GM12878 (cell line): ENCODE data around the gene CAMK2G. TPM values are rescaled to one million over a fixed set of nuclear protein-coding genes. Genes with fewer than 3 reads are reported as not detected.

Experiments used
- ATAC-seq: fragments of 200-7000 bp; cut with Tn5 transposase; 3 replicates; pipeline ENCODE4 v1.9.1; 2020; ENCODE audit warnings: mild to moderate bottlenecking, moderate library complexity
- BruUV-seq: library from RNA; stranded (reverse); fragments of 400-500 nt; replicated peaks from 2 replicates; lab custom pipeline; 2021; lab: Mats Ljungman, UMichigan
- CTCF ChIA-PET: fragments of 300-600 bp; sonication (Branson Sonifier 250); formaldehyde crosslinking; extraction: SDS; loops from one replicate; lab custom pipeline; 2021; ENCODE audit warnings: inconsistent platforms; lab: Yijun Ruan, JAX
- POLR2A ChIA-PET: fragments of 350-600 bp; formaldehyde crosslinking; extraction: SDS; loops from one replicate; lab custom pipeline; 2021; ENCODE audit warnings: inconsistent platforms; lab: Charles Lee
- RAD21 ChIA-PET: fragments of 300-600 bp; sonication (Branson Sonifier 250); formaldehyde crosslinking; loops from one replicate; lab custom pipeline; 2023; ENCODE audit warnings: antibody characterized with exemption; ENCODE audit not compliant: unreplicated experiment; lab: Charles Lee
- SMC1A ChIA-PET: fragments of 300-600 bp; sonication (Branson Sonifier 250); formaldehyde crosslinking; loops from one replicate; lab custom pipeline; 2023; ENCODE audit not compliant: unreplicated experiment, uncharacterized antibody; lab: Charles Lee
- DNase-seq: peaks from one replicate; pipeline ENCODE4 v3.0.0-alpha.2; 2011; ENCODE audit warnings: low read depth, low spot score
- FAIRE-seq: peaks from 3 replicates; lab custom pipeline; 2011; peaks lifted over from hg19 to GRCh38; lab: Jason Lieb, UNC
- H2AFZ ChIP-seq: 2 replicates; pipeline ENCODE4 v1.6.0; 2011; ENCODE audit warnings: low read depth, low read length, control low read depth; ENCODE audit not compliant: control insufficient read depth
- H3K27ac ChIP-seq: 2 replicates; pipeline ENCODE4 v1.5.1; 2011; ENCODE audit warnings: control low read depth; ENCODE audit not compliant: control insufficient read depth, insufficient read depth
- H3K27me3 ChIP-seq, 2 experiments: replicated peaks in 1 of 2; 2 replicates each; pipeline versions ENCODE4 v1.6.0 to v1.6.1; 2011; ENCODE audit warnings: low read length in 1 of 2; ENCODE audit not compliant: control insufficient read depth in 2 of 2, insufficient read depth in 2 of 2
- H3K36me3 ChIP-seq, 2 experiments: 2 replicates each; pipeline ENCODE4 v1.5.1; 2011; ENCODE audit warnings: low read length in 1 of 2; ENCODE audit not compliant: control insufficient read depth in 2 of 2, insufficient read depth in 2 of 2
- H3K4me1 ChIP-seq: 2 replicates; pipeline ENCODE4 v1.6.1; 2011; ENCODE audit warnings: mild to moderate bottlenecking, low read length, moderate library complexity, mixed read lengths; ENCODE audit not compliant: control insufficient read depth, insufficient read depth
- H3K4me2 ChIP-seq: 2 replicates; pipeline ENCODE4 v1.6.0; 2011; ENCODE audit warnings: control low read depth; ENCODE audit not compliant: control insufficient read depth, insufficient read depth
- H3K4me3 ChIP-seq: fragments of 200-600 bp; sonication (generic); 2 replicates; pipeline ENCODE4 v1.5.1; 2016
- H3K79me2 ChIP-seq: 2 replicates; pipeline ENCODE4 v1.6.0; 2011; ENCODE audit warnings: low read length; ENCODE audit not compliant: control insufficient read depth, insufficient read depth
- H3K9ac ChIP-seq: 2 replicates; pipeline ENCODE4 v1.8.0; 2011; ENCODE audit warnings: low read length, control low read depth, mixed read lengths; ENCODE audit not compliant: control insufficient read depth, insufficient read depth
- H3K9me3 ChIP-seq: replicated peaks from 3 replicates; pipeline ENCODE4 v1.5.1; 2011; ENCODE audit warnings: mild to moderate bottlenecking, low read length; ENCODE audit not compliant: control insufficient read depth, insufficient read depth
- H4K20me1 ChIP-seq: 2 replicates; pipeline ENCODE4 v1.6.0; 2011; ENCODE audit not compliant: control insufficient read depth, insufficient read depth
- ASH2L ChIP-seq: fragments of 300-600, 200-600 bp; sonication (generic); IDR thresholded peaks from 2 replicates; pipeline ENCODE4 v1.6.1; 2017; ENCODE audit warnings: low read depth, mild to moderate bottlenecking, borderline replicate concordance
- EGR1 ChIP-seq, 2 experiments: IDR thresholded peaks; 1 replicate in 1 of 2; 2 replicates in 1 of 2; pipeline ENCODE4 v1.6.1; 2011 to 2012; ENCODE audit warnings: low read depth in 2 of 2, low read length in 2 of 2, borderline replicate concordance in 1 of 2, mild to moderate bottlenecking in 1 of 2, moderate library complexity in 1 of 2
- GATAD2B ChIP-seq: fragments of 450-650 bp; conservative IDR thresholded peaks from 2 replicates; pipeline ENCODE4 v1.6.1; 2017; ENCODE audit warnings: low read depth, mild to moderate bottlenecking, moderate library complexity
- HCFC1 ChIP-seq: fragments of 150-350 bp; IDR thresholded peaks from 2 replicates; pipeline ENCODE4 v1.6.1; 2014; ENCODE audit warnings: low read length
- LARP7 ChIP-seq: fragments of 450-650 bp; IDR thresholded peaks from 2 replicates; pipeline ENCODE4 v1.6.1; 2017; ENCODE audit warnings: mild to moderate bottlenecking
- NFIC ChIP-seq: IDR thresholded peaks from 2 replicates; pipeline ENCODE4 v1.6.1; 2012; ENCODE audit warnings: low read depth, mild to moderate bottlenecking, inconsistent platforms, low read length, moderate library complexity
- PML ChIP-seq: IDR thresholded peaks from 2 replicates; pipeline ENCODE4 v1.6.1; 2012; ENCODE audit warnings: low read length, inconsistent platforms
- POLR2AphosphoS5 ChIP-seq: IDR thresholded peaks from 2 replicates; pipeline ENCODE4 v1.6.1; 2011; ENCODE audit warnings: mild to moderate bottlenecking, low read length, inconsistent platforms
- RAD21 ChIP-seq: IDR thresholded peaks from 2 replicates; pipeline ENCODE4 v1.6.1; 2011; ENCODE audit warnings: mild to moderate bottlenecking, low read depth, low read length, moderate library complexity; ENCODE audit not compliant: insufficient read depth
- REST ChIP-seq: IDR thresholded peaks from 2 replicates; pipeline ENCODE4 v1.6.1; 2012; ENCODE audit warnings: mild to moderate bottlenecking, low read depth, low read length
- RUNX3 ChIP-seq: IDR thresholded peaks from 2 replicates; pipeline ENCODE4 v1.6.1; 2012; ENCODE audit warnings: low read length, inconsistent platforms
- TBL1XR1 ChIP-seq: IDR thresholded peaks from 2 replicates; pipeline ENCODE4 v1.6.1; 2012; ENCODE audit warnings: low read depth, low read length, improper control_type of control experiment
- ZBTB40 ChIP-seq: fragments of 450-650 bp; IDR thresholded peaks from 2 replicates; pipeline ENCODE4 v1.6.1; 2016; ENCODE audit warnings: mild to moderate bottlenecking, moderate library complexity, borderline replicate concordance
- ZNF622 ChIP-seq: fragments of 450-650 bp; IDR thresholded peaks from 2 replicates; pipeline ENCODE4 v1.6.1; 2017; ENCODE audit warnings: mild to moderate bottlenecking, inconsistent platforms
- ZSCAN29 ChIP-seq: fragments of 450-650 bp; IDR thresholded peaks from 2 replicates; pipeline ENCODE4 v1.6.1; 2017; ENCODE audit warnings: mild to moderate bottlenecking, moderate library complexity
- WGBS: methylation state at CpG from one replicate; pipeline ENCODE4 v1.1.6; 2016; ENCODE audit warnings: low lambda C conversion rate; ENCODE audit not compliant: insufficient replicate concordance, insufficient coverage; ENCODE audit errors: missing lambda C conversion rate; 5-methylcytosine and 5-hydroxymethylcytosine counted together
- in situ Hi-C: fragments of 300-500 bp; cut with MboI; formaldehyde crosslinking; loops from 9 replicates; pipeline ENCODE4 v1.14.3; 2018; ENCODE audit warnings: mixed read lengths
- intact Hi-C: fragments of 100-400 bp; cut with micrococcal nuclease; formaldehyde crosslinking; loops from one replicate; pipeline ENCODE4 v1.14.2; 2022; ENCODE audit not compliant: unreplicated experiment
- polyA plus RNA-seq, 11 experiments: library from polyadenylated mRNA; depleted of rRNA in 4 of 11; unstranded in 6 of 11; stranded (reverse) in 5 of 11; fragments of >200 nt; fragmentation: Nextera tagmentation in 4 of 11; fragmentation: Illumina TruSeq in 1 of 11; extraction: Ambion mirVana in 4 of 11; extraction: Trizol in 1 of 11; gene quantifications; 1 replicate in 1 of 11; 2 replicates in 10 of 11; pipeline versions ENCODE4 v1.2.1 to v1.2.3, GENCODE V29; 2011 to 2016; ENCODE audit warnings: inconsistent platforms in 2 of 11, missing spikeins in 2 of 11, low read depth in 1 of 11
- total RNA-seq, 4 experiments: library from RNA; depleted of rRNA in 3 of 4; stranded (reverse); fragments of >200 nt in 3 of 4; fragmentation: Illumina TruSeq in 1 of 4; extraction: Trizol in 1 of 4; gene quantifications; 2 replicates each; pipeline versions ENCODE4 v1.2.1 to v1.2.3, GENCODE V29; 2013 to 2021

The CAMK2G gene
- total and polyA plus RNA-seq, 10 of the 15 experiments (the other 5 are each of a cell fraction or from before 2014, with no cell fraction given) = 5.5 to 24.3 (median 16.9) TPM

- H3K79me2 ChIP-seq = peaks cover 64% of the 10 kb centered on the region
- H2AFZ ChIP-seq = peak overlapping the region; percentile 97
- BruUV-seq = no TSS peak
- WGBS = under 1% methylated on average over 33 of the region's 54 CpGs
- DNase-seq = no peak
- H3K27ac ChIP-seq = peak overlapping the region; percentile 85
- ChIA-PET POLR2A (interaction anchor here (0.5 to 4.6 kb wide), 8 partner anchors 9 to 132 kb away, joined by 4 to 40 read pairs (median 5); a partner anchor contains a TSS), SMC1A (interaction anchor here (1.0 to 2.8 kb wide), 7 partner anchors 9 to 39 kb away, joined by 3 to 15 read pairs (median 5); a partner anchor contains a TSS), RAD21 (interaction anchor here (0.6 to 2.2 kb wide), 10 partner anchors 10 to 256 kb away, joined by 3 to 12 read pairs (median 3); partner anchors contain the start of gene SEC24C), CTCF (interaction anchor here (0.9 to 1.5 kb wide), 3 partner anchors 11 to 26 kb away, joined by 3 to 6 read pairs (median 5); no protein-coding TSS in a partner anchor)
- intact Hi-C loops (loop anchor here (1.0 to 10.0 kb wide), 3 partner anchors 25 to 131 kb away; partner anchors contain the start of genes NDST2 and SYNPO2L), in situ Hi-C loops (no loop called here)
- peaks cover 4% of the 10 kb centered on the region; the same call in 1 of the 2 replicates for H4K20me1 ChIP-seq
- peak; percentile 7 for ATAC-seq
- H3K4me3 ChIP-seq = peak overlapping the region; percentile 91
- H3K27me3 ChIP-seq = no peaks in the 10 kb centered on the region
- peak overlapping the region; percentile 79 for H3K4me2 ChIP-seq
- H3K9me3 ChIP-seq = no peaks in the 10 kb centered on the region
- peak overlapping the region; percentile 84 for H3K9ac ChIP-seq
- peaks cover 10% of the 10 kb centered on the region for H3K4me1 ChIP-seq
- no peak for FAIRE-seq
- peaks cover 0 to 7% of the 10 kb centered on the region in 2 experiments; a peak in 2 of 4 replicates for H3K36me3 ChIP-seq
- TF ChIP-seq HCFC1 (no peak), ZSCAN29 (no peak), GATAD2B (0 out of 2 replicates have a peak, but pooled peaks have one; percentile 15), ASH2L (0 out of 2 replicates have a peak, but pooled peaks have one; percentile 47), RUNX3 (peak; percentile 7; the same call in 1 of the 2 replicates), LARP7 (no peak), ZNF622 (no peak), REST (peak; percentile 76; the same call in 1 of the 2 replicates), RAD21 (no peak), PML (0 out of 2 replicates have a peak, but pooled peaks have one; percentile 11), POLR2AphosphoS5 (no peak), NFIC (no peak), TBL1XR1 (no peak), EGR1 (IDR thresholded peaks at IDR 0.05; ENCODE audit: borderline replicate concordance in 1 of 2, low read depth in 2 of 2, low read length in 2 of 2) (0 out of 3 replicates have a peak, but pooled peaks of 1 of the 2 experiments have one; percentile 52), ZBTB40 (0 out of 2 replicates have a peak, but pooled peaks have one; percentile 11)
Measured at GRCh38 chr10:73785721-73786511, 88.4 kb downstream of the CAMK2G start.
